Measurements from ENCODE around the gene MIXL1.

- TF ChIP-seq MYC (IDR thresholded peaks at IDR 0.05; ENCODE audit: low read depth, low read length) = no peak
- TF ChIP-seq POLR2A (IDR thresholded peaks at IDR 0.05; ENCODE audit: extremely low read depth, insufficient read length) = no peak
These were observed 19.3 kb upstream of the MIXL1 start for GRCh38 chr1:226204198-226204597.

Data from NB4 (cell line).